Esophagus muscularis mucosa (tissue), 4 donors: ENCODE results near the gene LRRC4B. TPM values are rescaled to one million over a fixed set of nuclear protein-coding genes. Genes with fewer than 3 reads are reported as not detected.
"Not testable (repeated sequence)": the region's sequence is repeated elsewhere in the genome, so short reads cannot be mapped to it uniquely, and the experiment has no call there.

ENCODE experiments used
- DNase-seq: peaks from one replicate; pipeline ENCODE4 v3.0.0-alpha.2; 2017; ENCODE audit errors: extremely low spot score
- H3K27ac ChIP-seq, 4 donors: fragments of 200-600 bp; sonication (generic); replicated peaks in 1 of 4; 1 replicate in 3 of 4; 2 replicates in 1 of 4; pipeline ENCODE4 v1.5.1; 2016 to 2019; ENCODE audit warnings: mild to moderate bottlenecking in 1 of 4
- H3K27me3 ChIP-seq, 4 donors: fragments of 200-600 bp; sonication (generic); one replicate each; pipeline versions ENCODE4 v1.5.1 to v1.6.0; 2016 to 2019
- H3K36me3 ChIP-seq, 4 donors: fragments of 200-600 bp; sonication (generic); one replicate each; pipeline ENCODE4 v1.5.1; 2016 to 2019
- H3K4me1 ChIP-seq, 4 donors: fragments of 200-600 bp; sonication (generic); one replicate each; pipeline ENCODE4 v1.5.1; 2016 to 2019
- H3K4me3 ChIP-seq, 4 donors: fragments of 200-600 bp; sonication (generic); 1 replicate in 2 of 4; 2 replicates in 2 of 4; pipeline ENCODE4 v1.5.1; 2016 to 2019; ENCODE audit warnings: mild to moderate bottlenecking in 4 of 4, moderate library complexity in 1 of 4
- H3K9me3 ChIP-seq, 4 donors: fragments of 200-600 bp; sonication (generic); 1 replicate in 3 of 4; 2 replicates in 1 of 4; pipeline ENCODE4 v1.5.1; 2016 to 2019
- CTCF ChIP-seq, 3 experiments: fragments of 200-600 bp in 2 of 3; fragments of 450-650 bp in 1 of 3; sonication (generic) in 2 of 3; IDR thresholded peaks; one replicate each; pipeline ENCODE4 v1.5.1; 2017 to 2019; ENCODE audit warnings: antibody characterized with exemption in 3 of 3, mild to moderate bottlenecking in 2 of 3, moderate library complexity in 1 of 3
- EP300 ChIP-seq: sonication (generic); formaldehyde crosslinking; IDR thresholded peaks from one replicate; pipeline ENCODE4 v1.6.1; 2017; ENCODE audit warnings: antibody characterized with exemption
- POLR2A ChIP-seq: fragments of 450-650 bp; IDR thresholded peaks from one replicate; pipeline ENCODE4 v1.6.1; 2017; ENCODE audit warnings: antibody characterized with exemption, moderate library complexity, mild to moderate bottlenecking, low read depth
- POLR2AphosphoS5 ChIP-seq, 2 donors: sonication (generic); formaldehyde crosslinking; IDR thresholded peaks; one replicate each; pipeline ENCODE4 v1.6.1; 2017; ENCODE audit warnings: antibody characterized with exemption in 2 of 2
- WGBS: methylation state at CpG from one replicate; pipeline ENCODE4 v1.1.5; 2018; 5-methylcytosine and 5-hydroxymethylcytosine counted together
- intact Hi-C: fragments of 100-400 bp; cut with DNase I; formaldehyde crosslinking; loops from one replicate; pipeline ENCODE4 v1.15.1; 2023
- total RNA-seq, 4 donors: library from RNA; depleted of rRNA; stranded (reverse); fragments of >200 nt; gene quantifications; one replicate each; pipeline versions ENCODE4 v1.1.0 to v1.2.1, GENCODE V29; 2016

LRRC4B gene
- total RNA-seq, 4 donors from 2014 or later: 3.7 to 12.5 (median 6.7) TPM

DNA sequence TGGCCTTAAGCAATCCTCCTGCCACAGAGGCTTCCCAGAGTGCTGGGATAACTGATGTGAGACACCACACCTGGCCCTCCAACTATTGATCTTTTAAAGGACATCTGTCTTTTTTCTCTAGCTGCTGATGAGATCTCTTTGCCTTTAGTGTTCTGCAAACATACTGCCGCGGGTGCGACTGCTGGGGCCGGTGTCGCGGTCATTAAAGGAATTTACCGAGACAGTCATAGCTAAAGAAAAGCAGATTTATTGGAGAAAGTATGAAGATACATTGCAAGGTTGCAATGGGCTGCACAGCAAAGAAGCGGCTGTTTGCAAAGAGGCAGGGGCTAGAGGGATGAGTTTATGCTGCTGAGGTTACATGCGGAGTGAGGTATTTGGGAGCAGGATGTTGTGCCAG, 31.2 kb upstream of the LRRC4B start:
- no peaks in the 10 kb centered on the region for H3K9me3 ChIP-seq
- H3K27ac ChIP-seq: no peak overlapping the region
- no peak for DNase-seq
- TF ChIP-seq CTCF (IDR thresholded peaks at IDR 0.05) (no peak), EP300 (no peak), POLR2AphosphoS5 (IDR thresholded peaks at IDR 0.05) (no peak), POLR2A (no peak)
- H3K4me3 ChIP-seq: no peak overlapping the region
- no peaks in the 10 kb centered on the region for H3K36me3 ChIP-seq
- H3K4me1 ChIP-seq: no peaks in the 10 kb centered on the region
- WGBS: 85% methylated on average over 9 of the region's 9 CpGs
- intact Hi-C loops: no loop called here
- H3K27me3 ChIP-seq: peaks cover 0 to 75% (median 6%) of the 10 kb centered on the region in 4 donors

DNA sequence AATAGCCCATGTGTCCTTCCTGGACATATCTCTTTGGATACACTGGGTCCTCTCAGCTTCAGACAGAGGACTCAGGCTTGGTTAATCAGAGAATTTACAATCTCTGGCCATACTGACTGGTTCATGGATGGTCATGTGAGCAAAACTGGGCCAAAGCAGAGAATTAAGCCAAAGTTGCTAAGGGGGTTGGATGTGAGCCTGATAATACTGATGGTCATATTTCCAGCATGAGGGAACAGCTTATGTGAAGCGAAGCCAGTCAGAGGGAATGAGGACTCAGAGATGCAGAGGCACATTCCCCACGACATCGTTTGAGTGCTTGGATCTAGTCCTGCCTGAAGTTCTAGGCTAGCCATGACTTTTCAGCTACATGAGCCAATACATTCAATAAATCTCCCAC, 22.0 kb upstream of the LRRC4B start:
- Histone ChIP-seq H3K27me3 (peaks cover 0 to 52% (median 0%) of the 10 kb centered on the region in 4 donors), H3K27ac (no peak overlapping the region), H3K9me3 (no peaks in the 10 kb centered on the region), H3K4me1 (no peaks in the 10 kb centered on the region), H3K36me3 (no peaks in the 10 kb centered on the region), H3K4me3 (no peak overlapping the region)
- intact Hi-C loops: no loop called here
- DNase-seq: no peak
- WGBS: 78% methylated on average over 3 of the region's 3 CpGs
- TF ChIP-seq CTCF (IDR thresholded peaks at IDR 0.05) (no peak), POLR2A (no peak), EP300 (no peak), POLR2AphosphoS5 (IDR thresholded peaks at IDR 0.05) (no peak)

DNA sequence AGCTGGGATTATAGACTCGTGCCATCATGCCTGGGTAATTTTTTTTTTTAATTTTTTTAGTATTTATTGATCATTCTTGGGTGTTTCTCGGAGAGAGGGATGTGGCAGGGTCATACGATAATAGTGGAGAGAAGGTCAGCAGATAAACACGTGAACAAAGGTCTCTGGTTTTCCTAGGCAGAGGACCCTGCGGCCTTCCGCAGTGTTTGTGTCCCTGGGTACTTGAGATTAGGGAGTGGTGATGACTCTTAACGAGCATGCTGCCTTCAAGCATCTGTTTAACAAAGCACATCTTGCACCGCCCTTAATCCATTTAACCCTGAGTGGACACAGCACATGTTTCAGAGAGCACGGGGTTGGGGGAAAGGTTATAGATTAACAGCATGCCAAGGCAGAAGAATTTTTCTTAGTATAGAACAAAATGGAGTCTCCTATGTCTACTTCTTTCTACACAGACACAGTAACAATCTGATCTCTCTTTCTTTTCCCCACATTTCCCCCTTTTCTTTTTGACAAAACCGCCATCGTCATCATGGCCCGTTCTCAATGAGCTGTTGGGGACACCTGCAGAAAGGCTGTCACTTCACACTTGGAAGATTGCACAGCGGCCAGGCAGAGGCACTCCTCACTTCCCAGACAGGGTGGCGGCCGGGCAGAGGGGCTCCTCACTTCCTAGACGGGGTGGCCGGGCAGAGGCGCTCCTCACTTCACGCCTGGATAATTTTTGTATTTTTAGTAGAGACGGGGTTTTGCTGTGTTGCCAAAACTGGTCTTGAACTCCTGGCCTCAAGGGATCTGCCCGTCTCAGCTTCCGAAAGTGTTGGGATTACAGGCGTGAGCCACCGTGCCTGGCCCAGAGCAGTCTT, 13.8 kb upstream of the LRRC4B start:
- 78% methylated on average over 22 of the region's 24 CpGs for WGBS
- H3K4me1 ChIP-seq, DNase-seq, H3K36me3 ChIP-seq, intact Hi-C loops, H3K27ac ChIP-seq, H3K9me3 ChIP-seq, H3K4me3 ChIP-seq: not testable (repeated sequence)
- peaks cover 0 to 36% (median 0%) of the 10 kb centered on the region in 4 donors for H3K27me3 ChIP-seq

GRCh38 chr19:50580970-50581634, 12.9 kb upstream of the LRRC4B start:
- no peak for TF ChIP-seq POLR2A
- no peak for TF ChIP-seq EP300
- TF ChIP-seq POLR2AphosphoS5 (IDR thresholded peaks at IDR 0.05): no peak
- Histone ChIP-seq H3K9me3 (no peaks in the 10 kb centered on the region), H3K27ac (no peak overlapping the region), H3K36me3 (no peaks in the 10 kb centered on the region), H3K4me3 (no peak overlapping the region), H3K4me1 (no peaks in the 10 kb centered on the region), H3K27me3 (peaks cover 0 to 29% (median 0%) of the 10 kb centered on the region in 4 donors)
- intact Hi-C loops: no loop called here
- DNase-seq: no peak
- 77% methylated on average over 13 of the region's 13 CpGs for WGBS

DNA sequence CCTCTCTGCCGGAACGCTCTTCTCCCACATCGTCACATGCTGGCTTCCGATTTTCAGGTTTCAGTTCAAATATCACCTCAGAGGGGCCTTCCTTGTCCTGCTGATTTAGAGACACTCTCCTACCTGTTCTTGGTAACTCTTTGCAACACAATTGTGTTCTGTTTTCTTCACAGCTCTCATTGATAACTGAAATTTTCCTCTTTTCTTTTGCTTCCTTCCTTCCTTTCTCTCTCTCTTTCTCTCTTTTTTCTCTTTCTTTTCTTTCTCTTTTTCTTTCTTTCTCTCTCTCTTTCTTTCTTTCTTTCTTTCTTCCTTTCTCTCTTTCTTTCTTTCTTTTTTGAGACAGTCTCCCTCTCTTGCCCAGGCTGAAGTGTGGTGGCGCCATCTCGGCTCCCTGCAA, 12.0 kb upstream of the LRRC4B start:
- Histone ChIP-seq H3K27me3 (peaks cover 0 to 21% (median 0%) of the 10 kb centered on the region in 4 donors), H3K4me3 (no peak overlapping the region), H3K4me1 (no peaks in the 10 kb centered on the region), H3K36me3 (no peaks in the 10 kb centered on the region), H3K9me3 (no peaks in the 10 kb centered on the region), H3K27ac (no peak overlapping the region)
- 91% methylated on average over 6 of the region's 6 CpGs for WGBS
- no peak for DNase-seq
- intact Hi-C loops: no loop called here
- TF ChIP-seq EP300 (no peak), CTCF (IDR thresholded peaks at IDR 0.05) (no peak), POLR2A (no peak), POLR2AphosphoS5 (IDR thresholded peaks at IDR 0.05) (no peak)

DNA sequence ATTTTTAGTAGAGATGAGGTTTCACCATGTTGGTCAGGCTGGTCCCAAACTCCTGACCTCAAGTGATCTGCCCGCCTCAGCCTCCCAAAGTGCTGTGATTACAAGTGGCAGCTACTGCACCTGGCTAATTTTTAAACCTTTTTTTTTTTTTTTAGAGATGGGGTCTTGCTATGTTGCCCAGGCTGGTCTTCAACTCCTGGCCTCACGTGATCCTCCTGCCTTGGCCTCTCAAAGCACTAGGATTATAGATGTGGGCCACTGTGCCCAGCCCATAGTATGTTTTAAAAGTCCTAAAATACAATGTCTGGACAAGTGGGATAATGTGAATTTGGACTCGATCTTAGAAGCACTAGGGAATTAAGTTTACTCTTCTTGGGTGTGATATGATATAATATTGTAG, 8.5 kb upstream of the LRRC4B start:
- H3K36me3 ChIP-seq, H3K4me3 ChIP-seq, H3K4me1 ChIP-seq, H3K27ac ChIP-seq, H3K9me3 ChIP-seq, DNase-seq, intact Hi-C loops: not testable (repeated sequence)
- WGBS: 83% methylated on average over 2 of the region's 3 CpGs
- peaks cover 0 to 29% (median 0%) of the 10 kb centered on the region in 4 donors for H3K27me3 ChIP-seq
